H1 (cell line): ENCODE results near the gene GNAL. TPM values are rescaled to one million over a fixed set of nuclear protein-coding genes. Genes with fewer than 3 reads are reported as not detected.

ENCODE experiments used
- CTCF ChIA-PET: fragments of 300-600 bp; sonication (Branson Sonifier 250); formaldehyde crosslinking; loops from one replicate; lab custom pipeline; 2021; ENCODE audit not compliant: partially characterized antibody; lab: Charles Lee
- POLR2A ChIA-PET: fragments of 300-600 bp; sonication (Branson Sonifier 250); formaldehyde crosslinking; loops from one replicate; lab custom pipeline; 2021; ENCODE audit warnings: inconsistent platforms; ENCODE audit not compliant: partially characterized antibody; lab: Charles Lee
- DNase-seq, 2 experiments: peaks; one replicate each; pipeline versions ENCODE4 v3.0.0 to v3.0.0-alpha.2; 2010 to 2022; ENCODE audit warnings: low spot score in 2 of 2, low read depth in 1 of 2, mixed read lengths in 1 of 2
- FAIRE-seq: peaks from 2 replicates; lab custom pipeline; 2011; peaks lifted over from hg19 to GRCh38; lab: Jason Lieb, UNC
- H2AFZ ChIP-seq: 2 replicates; pipeline ENCODE4 v1.8.1; 2012; ENCODE audit warnings: low read length, inconsistent platforms
- H2AK5ac ChIP-seq: 2 replicates; pipeline ENCODE4 v1.6.1; 2013; ENCODE audit warnings: low read depth, low read length
- H2BK120ac ChIP-seq: replicated peaks from 2 replicates; pipeline ENCODE3; 2013; ENCODE audit warnings: low read depth, low read length, inconsistent platforms
- H2BK12ac ChIP-seq: 2 replicates; pipeline ENCODE4 v1.6.1; 2013; ENCODE audit warnings: low read depth, low read length
- H2BK15ac ChIP-seq: 2 replicates; pipeline ENCODE4 v1.6.1; 2013; ENCODE audit warnings: low read length
- H2BK20ac ChIP-seq: 2 replicates; pipeline ENCODE4 v1.6.1; 2013; ENCODE audit warnings: low read length
- H2BK5ac ChIP-seq: 2 replicates; pipeline ENCODE4 v1.6.1; 2013; ENCODE audit warnings: low read depth, low read length
- H3K14ac ChIP-seq: 2 replicates; pipeline ENCODE4 v1.6.1; 2013; ENCODE audit warnings: inconsistent platforms; ENCODE audit not compliant: insufficient read length
- H3K18ac ChIP-seq: 2 replicates; pipeline ENCODE4 v1.6.1; 2013; ENCODE audit warnings: low read length; ENCODE audit errors: extremely low read depth
- H3K23ac ChIP-seq: 2 replicates; pipeline ENCODE4 v1.6.1; 2013; ENCODE audit warnings: inconsistent platforms; ENCODE audit not compliant: insufficient read length
- H3K23me2 ChIP-seq: 2 replicates; pipeline ENCODE4 v1.6.1; 2013; ENCODE audit warnings: low read depth, low read length
- H3K27ac ChIP-seq: 2 replicates; pipeline ENCODE4 v1.6.1; 2011; ENCODE audit warnings: low read depth, low read length, inconsistent platforms
- H3K27me3 ChIP-seq, 4 experiments: replicated peaks in 1 of 4; 1 replicate in 1 of 4; 2 replicates in 3 of 4; pipeline versions ENCODE4 v1.6.1 to v1.8.1; 2011 to 2013; ENCODE audit warnings: low read length in 3 of 4, mild to moderate bottlenecking in 3 of 4, inconsistent platforms in 2 of 4, mixed read lengths in 2 of 4, moderate library complexity in 1 of 4; ENCODE audit not compliant: control insufficient read depth in 3 of 4, insufficient read depth in 3 of 4; ENCODE audit errors: extremely low read depth in 1 of 4
- H3K36me3 ChIP-seq, 4 experiments: 2 replicates each; pipeline versions ENCODE4 v1.6.1 to v1.8.1; 2011 to 2013; ENCODE audit warnings: mild to moderate bottlenecking in 4 of 4, low read length in 3 of 4, moderate library complexity in 2 of 4, control low read depth in 1 of 4, inconsistent platforms in 1 of 4; ENCODE audit not compliant: insufficient read depth in 4 of 4, control insufficient read depth in 2 of 4
- H3K4ac ChIP-seq: replicated peaks from 2 replicates; pipeline ENCODE3; 2013; ENCODE audit warnings: low read length, low read depth, mixed read lengths, inconsistent platforms; ENCODE audit not compliant: insufficient read length
- H3K4me1 ChIP-seq, 4 experiments: replicated peaks in 1 of 4; 1 replicate in 1 of 4; 2 replicates in 3 of 4; pipeline versions ENCODE4 v1.6.1 to v1.8.1; 2011 to 2013; ENCODE audit warnings: low read length in 3 of 4, inconsistent platforms in 2 of 4, mixed read lengths in 1 of 4; ENCODE audit not compliant: insufficient read depth in 4 of 4, control insufficient read depth in 3 of 4
- H3K4me2 ChIP-seq, 2 experiments: 2 replicates each; pipeline versions ENCODE4 v1.6.1 to v1.8.1; 2011 to 2013; ENCODE audit warnings: low read depth in 2 of 2, low read length in 2 of 2, control low read depth in 1 of 2, inconsistent platforms in 1 of 2, mild to moderate bottlenecking in 1 of 2; ENCODE audit not compliant: insufficient read depth in 1 of 2
- H3K4me3 ChIP-seq, 4 experiments: fragments of 200-600, 300-600 bp in 1 of 4; sonication (generic), shearing (Covaris generic), sonication (Bioruptor Twin) in 1 of 4; 2 replicates each; pipeline versions ENCODE4 v1.5.1 to v1.8.1; 2011 to 2016; ENCODE audit warnings: low read length in 4 of 4, low read depth in 3 of 4, control low read depth in 2 of 4, inconsistent platforms in 2 of 4, mild to moderate bottlenecking in 2 of 4, mixed read lengths in 1 of 4, moderate library complexity in 1 of 4; ENCODE audit not compliant: insufficient read depth in 2 of 4; ENCODE audit errors: extremely low read depth in 1 of 4
- H3K56ac ChIP-seq: replicated peaks from 2 replicates; pipeline ENCODE3; 2013; ENCODE audit warnings: low read depth, mild to moderate bottlenecking, mixed read lengths, low read length, inconsistent platforms; ENCODE audit not compliant: insufficient read length
- H3K79me1 ChIP-seq: 2 replicates; pipeline ENCODE4 v1.6.1; 2013; ENCODE audit warnings: low read depth, low read length, control low read depth
- H3K79me2 ChIP-seq, 2 experiments: 2 replicates each; pipeline versions ENCODE4 v1.6.1 to v1.8.1; 2012 to 2013; ENCODE audit warnings: low read length in 2 of 2, mild to moderate bottlenecking in 2 of 2, inconsistent platforms in 1 of 2; ENCODE audit not compliant: insufficient read depth in 2 of 2, control insufficient read depth in 1 of 2
- H3K9ac ChIP-seq, 4 experiments: replicated peaks in 1 of 4; 1 replicate in 1 of 4; 2 replicates in 3 of 4; pipeline versions ENCODE4 v1.6.1 to v1.8.1; 2011 to 2013; ENCODE audit warnings: low read depth in 3 of 4, low read length in 3 of 4, control low read depth in 2 of 4, mild to moderate bottlenecking in 2 of 4, moderate library complexity in 2 of 4, inconsistent platforms in 1 of 4; ENCODE audit errors: extremely low read depth in 1 of 4
- H3K9me3 ChIP-seq, 2 experiments: 2 replicates each; pipeline versions ENCODE4 v1.6.1 to v1.8.1; 2012 to 2013; ENCODE audit warnings: mild to moderate bottlenecking in 2 of 2, moderate library complexity in 2 of 2, control low read depth in 1 of 2, inconsistent platforms in 1 of 2, low read depth in 1 of 2, low read length in 1 of 2, mixed read lengths in 1 of 2; ENCODE audit not compliant: insufficient read depth in 2 of 2
- H4K20me1 ChIP-seq, 2 experiments: replicated peaks in 1 of 2; 2 replicates each; pipeline versions ENCODE3 to v1.8.1; 2011 to 2013; ENCODE audit warnings: inconsistent platforms in 2 of 2, low read length in 2 of 2, mild to moderate bottlenecking in 1 of 2; ENCODE audit not compliant: insufficient read depth in 2 of 2, control insufficient read depth in 1 of 2
- H4K5ac ChIP-seq: 2 replicates; pipeline ENCODE4 v1.6.1; 2013; ENCODE audit warnings: low read length, low read depth, mixed read lengths, inconsistent platforms; ENCODE audit not compliant: insufficient read length
- H4K8ac ChIP-seq: 2 replicates; pipeline ENCODE4 v1.8.0; 2013; ENCODE audit warnings: mild to moderate bottlenecking, moderate library complexity, low read length, inconsistent platforms; ENCODE audit not compliant: insufficient read depth; ENCODE audit errors: extremely low read depth
- H4K91ac ChIP-seq: replicated peaks from 2 replicates; pipeline ENCODE3; 2013; ENCODE audit warnings: low read length, mixed read lengths, inconsistent platforms; ENCODE audit not compliant: insufficient read length
- ASH2L ChIP-seq: fragments of 200-600, 300-600 bp; sonication (generic); IDR thresholded peaks from one replicate; pipeline ENCODE4 v1.7.1; 2017; ENCODE audit warnings: low read length
- ATF2 ChIP-seq: IDR thresholded peaks from 2 replicates; pipeline ENCODE4 v1.6.1; 2012; ENCODE audit warnings: low read length, inconsistent platforms
- CBX8 ChIP-seq: fragments of 300-800, 300-1000 bp; sonication (generic); IDR thresholded peaks from 2 replicates; pipeline ENCODE4 v1.7.1; 2016; ENCODE audit warnings: low read depth, low read length, borderline replicate concordance
- CEBPB ChIP-seq: IDR thresholded peaks from 2 replicates; pipeline ENCODE4 v1.6.1; 2012; ENCODE audit warnings: low read depth, low read length
- CHD1 ChIP-seq: IDR thresholded peaks from 2 replicates; pipeline ENCODE4 v1.6.1; 2012; ENCODE audit warnings: low read depth, low read length, improper control_type of control experiment
- CHD2 ChIP-seq: IDR thresholded peaks from 2 replicates; pipeline ENCODE4 v1.6.1; 2012; ENCODE audit warnings: low read length, improper control_type of control experiment
- CREB1 ChIP-seq: IDR thresholded peaks from 2 replicates; pipeline ENCODE4 v1.6.1; 2012; ENCODE audit warnings: inconsistent platforms
- EP300 ChIP-seq, 2 experiments: IDR thresholded peaks; 1 replicate in 1 of 2; 2 replicates in 1 of 2; pipeline ENCODE4 v1.6.1; 2011 to 2012; ENCODE audit warnings: low read depth in 2 of 2, low read length in 2 of 2, mild to moderate bottlenecking in 2 of 2, borderline replicate concordance in 1 of 2, inconsistent platforms in 1 of 2, moderate library complexity in 1 of 2
- KDM1A ChIP-seq: fragments of 200-600, 300-600 bp; sonication (generic); IDR thresholded peaks from 2 replicates; pipeline ENCODE4 v1.7.1; 2016; ENCODE audit warnings: mild to moderate bottlenecking, low read length, borderline replicate concordance
- POLR2A ChIP-seq, 2 experiments: IDR thresholded peaks; 1 replicate in 1 of 2; 2 replicates in 1 of 2; pipeline ENCODE4 v1.6.1; 2011; ENCODE audit warnings: low read depth in 2 of 2, low read length in 2 of 2, mild to moderate bottlenecking in 2 of 2; ENCODE audit errors: control extremely low read depth in 1 of 2
- RFX5 ChIP-seq: IDR thresholded peaks from 2 replicates; pipeline ENCODE4 v1.6.1; 2011; ENCODE audit warnings: low read depth, low read length, improper control_type of control experiment, borderline replicate concordance
- SP4 ChIP-seq: IDR thresholded peaks from 2 replicates; pipeline ENCODE4 v1.6.1; 2012; ENCODE audit warnings: low read length, inconsistent platforms
- TAF1 ChIP-seq: IDR thresholded peaks from 2 replicates; pipeline ENCODE4 v1.6.1; 2011; ENCODE audit warnings: mild to moderate bottlenecking, low read depth, low read length
- ZNF274 ChIP-seq: IDR thresholded peaks from 2 replicates; pipeline ENCODE4 v1.7.0; 2012; ENCODE audit warnings: low read length, borderline replicate concordance; ENCODE audit errors: extremely low read depth
- WGBS, 2 experiments: shearing (Covaris generic) in 1 of 2; methylation state at CpG; one replicate each; pipeline versions ENCODE4 v1.1.6 to v1.1.7; 2013 to 2015; ENCODE audit warnings: low lambda C conversion rate in 2 of 2, mixed read lengths in 2 of 2, inconsistent platforms in 1 of 2, low coverage in 1 of 2, missing lambda C conversion rate in 1 of 2; ENCODE audit not compliant: insufficient replicate concordance in 2 of 2, insufficient coverage in 1 of 2, insufficient read length in 1 of 2; ENCODE audit errors: extremely low coverage in 1 of 2, missing lambda C conversion rate in 1 of 2; 5-methylcytosine and 5-hydroxymethylcytosine counted together
- polyA plus RNA-seq, 7 experiments: library from polyadenylated mRNA; depleted of rRNA in 3 of 7; stranded (reverse) in 5 of 7; unstranded in 2 of 7; fragments of >200 nt in 5 of 7; fragments of 200-250 nt in 2 of 7; gene quantifications; 1 replicate in 5 of 7; 2 replicates in 1 of 7; 4 replicates in 1 of 7; pipeline versions ENCODE4 v1.2.1 to v1.2.3, GENCODE V29; 2011 to 2013; ENCODE audit warnings: missing spikeins in 2 of 7, mixed read lengths in 2 of 7
- total RNA-seq: library from RNA; stranded (reverse); fragmentation: NEBNext Ultra II Directional; extraction: Animal tissue kit (Norgen Biotek cat#: 25700); gene quantifications from 2 replicates; pipeline ENCODE4 v1.2.1, GENCODE V29; 2021

Gene GNAL
- total and polyA plus RNA-seq, 2 of the 8 experiments (the other 6 are each of a cell fraction or from before 2014, with no cell fraction given), result 13.2 to 18.3 TPM

- Histone ChIP-seq H2BK120ac (no peak overlapping the region), H3K9me3 (no peaks in the 10 kb centered on the region), H2BK5ac (no peak overlapping the region), H3K4me3 (no peak overlapping the region), H3K18ac (no peak overlapping the region), H4K91ac (no peak overlapping the region), H3K9ac (no peak overlapping the region), H2BK15ac (no peak overlapping the region), H2AFZ (no peak overlapping the region), H3K79me2 (no peaks in the 10 kb centered on the region), H3K14ac (no peak overlapping the region), H2AK5ac (no peak overlapping the region), H2BK12ac (no peak overlapping the region), H4K8ac (no peak overlapping the region), H4K20me1 (no peaks in the 10 kb centered on the region), H4K5ac (no peak overlapping the region), H3K4me2 (no peak overlapping the region), H3K27me3 (no peaks in the 10 kb centered on the region), H3K4me1 (peaks cover 2 to 7% (median 5%) of the 10 kb centered on the region in 4 experiments; a peak in 5 of 7 replicates), H3K56ac (no peak overlapping the region), H3K23ac (no peak overlapping the region), H3K23me2 (no peaks in the 10 kb centered on the region), H3K27ac (no peak overlapping the region), H3K79me1 (no peaks in the 10 kb centered on the region), H3K4ac (no peak overlapping the region), H2BK20ac (no peak overlapping the region), H3K36me3 (no peaks in the 10 kb centered on the region)
- ChIA-PET CTCF (interaction anchor here (0.8 to 6.6 kb wide), 15 partner anchors 8 to 299 kb away, joined by 3 to 57 read pairs (median 4); no protein-coding TSS in a partner anchor), POLR2A (no interaction called here)
- 84% methylated on average over 7 of the region's 7 CpGs; no CpG with 5 or more reads in 1 of the 2 experiments for WGBS, 2 experiments
- no peak for DNase-seq
- no peak for FAIRE-seq
- TF ChIP-seq RFX5 (no peak), CHD2 (no peak), ZNF274 (no peak), KDM1A (no peak), TAF1 (no peak), CBX8 (no peak), ASH2L (no peak), EP300 (IDR thresholded peaks at IDR 0.05; ENCODE audit: borderline replicate concordance in 1 of 2, low read depth in 2 of 2, low read length in 2 of 2) (no peak), CHD1 (no peak), ATF2 (no peak), SP4 (no peak), POLR2A (IDR thresholded peaks at IDR 0.05; ENCODE audit: control extremely low read depth in 1 of 2, low read depth in 2 of 2, low read length in 2 of 2) (no peak), CEBPB (no peak), CREB1 (no peak)
These were observed 50.8 kb downstream of the GNAL start for GRCh38 chr18:11739893-11740292.
